HG03066 (cell line): Measurements from ENCODE around the gene RNF220.
"Not testable (repeated sequence)": the region's sequence is repeated elsewhere in the genome, so short reads cannot be mapped to it uniquely, and the experiment has no call there.

Experiments used
- ATAC-seq: cut with Tn5 transposase; IDR thresholded peaks from one replicate; pipeline ENCODE4 v1.9.1; 2021; ENCODE audit warnings: low read depth; ENCODE audit not compliant: unreplicated experiment

The RNF220 gene

GRCh38 chr1:44485229-44485933 lies 80.3 kb downstream of the RNF220 start:
- no peak for ATAC-seq

GRCh38 chr1:44485934-44486460 lies 80.9 kb downstream of the RNF220 start:
- no peak for ATAC-seq

- no peak for ATAC-seq
Measured at GRCh38 chr1:44489481-44489880, 84.4 kb downstream of the RNF220 start.

GRCh38 chr1:44496541-44497171 lies 91.6 kb downstream of the RNF220 start:
- ATAC-seq, result no peak

- no peak for ATAC-seq
Measured at GRCh38 chr1:44497422-44498170, 92.5 kb downstream of the RNF220 start.

- ATAC-seq, result no peak
Measured at GRCh38 chr1:44499306-44499705, 94.3 kb downstream of the RNF220 start.

GRCh38 chr1:44500181-44501046 lies 95.4 kb downstream of the RNF220 start:
- ATAC-seq, result no peak

- no peak for ATAC-seq
Measured at GRCh38 chr1:44501047-44501890, 96.2 kb downstream of the RNF220 start.

- ATAC-seq, result not testable (repeated sequence)
Measured at GRCh38 chr1:44502823-44503222, 97.8 kb downstream of the RNF220 start.

GRCh38 chr1:44503625-44504024 lies 98.6 kb downstream of the RNF220 start:
- ATAC-seq, result no peak

GRCh38 chr1:44505210-44505993 lies 100.3 kb downstream of the RNF220 start:
- no peak for ATAC-seq

GRCh38 chr1:44507490-44508396 lies 102.7 kb downstream of the RNF220 start:
- no peak for ATAC-seq

- ATAC-seq, result no peak
Measured at GRCh38 chr1:44508397-44508745, 103.3 kb downstream of the RNF220 start.

- ATAC-seq, result no peak
Measured at GRCh38 chr1:44511363-44511762, 106.3 kb downstream of the RNF220 start.

GRCh38 chr1:44511769-44512168 lies 106.7 kb downstream of the RNF220 start:
- no peak for ATAC-seq

GRCh38 chr1:44512313-44512885 lies 107.3 kb downstream of the RNF220 start:
- ATAC-seq, result no peak

GRCh38 chr1:44513111-44513510 lies 108.1 kb downstream of the RNF220 start:
- no peak for ATAC-seq

GRCh38 chr1:44514673-44515072 lies 109.6 kb downstream of the RNF220 start:
- no peak for ATAC-seq
